Loucy (cell line): ENCODE results near the gene CDRT4.
A peak's percentile ranks its signal among the peaks of the same experiment; 100 is the strongest.

Source experiments
- H2AFZ ChIP-seq: fragments of 200-600 bp; sonication (generic); 2 replicates; pipeline ENCODE4 v1.6.0; 2016; ENCODE audit warnings: antibody characterized with exemption, mild to moderate bottlenecking, low read length, moderate library complexity
- H3F3A ChIP-seq: fragments of 200-600 bp; 2 replicates; pipeline ENCODE4 v1.6.0; 2016; ENCODE audit warnings: antibody characterized with exemption, low read depth, mild to moderate bottlenecking
- H3K27me3 ChIP-seq: fragments of 200-600 bp; sonication (generic); 2 replicates; pipeline ENCODE4 v1.6.1; 2014; ENCODE audit warnings: low read length, mild to moderate bottlenecking; ENCODE audit not compliant: insufficient read depth, poor library complexity, severe bottlenecking
- H3K36me3 ChIP-seq: fragments of 200-600 bp; sonication (generic); 2 replicates; pipeline ENCODE4 v1.6.1; 2016; ENCODE audit warnings: low read length; ENCODE audit not compliant: insufficient read depth
- H3K4me1 ChIP-seq: fragments of 200-600 bp; sonication (generic); 2 replicates; pipeline ENCODE4 v1.5.1; 2014; ENCODE audit warnings: low read length, mild to moderate bottlenecking; ENCODE audit not compliant: insufficient read depth, poor library complexity, severe bottlenecking
- H3K4me2 ChIP-seq: fragments of 200-600 bp; sonication (generic); 2 replicates; pipeline ENCODE4 v1.6.0; 2014; ENCODE audit warnings: antibody characterized with exemption, low read length, low read depth, mild to moderate bottlenecking; ENCODE audit not compliant: poor library complexity, severe bottlenecking
- H3K4me3 ChIP-seq: fragments of 200-600 bp; sonication (generic); 2 replicates; pipeline ENCODE4 v1.5.1; 2014; ENCODE audit warnings: low read length, mild to moderate bottlenecking, mixed read lengths; ENCODE audit not compliant: poor library complexity, severe bottlenecking
- H3K79me2 ChIP-seq: fragments of 200-600 bp; sonication (generic); 2 replicates; pipeline ENCODE4 v1.6.1; 2014; ENCODE audit warnings: low read length; ENCODE audit not compliant: insufficient read depth
- H3K9ac ChIP-seq: fragments of 200-600 bp; sonication (generic); 2 replicates; pipeline ENCODE4 v1.6.0; 2014; ENCODE audit warnings: mild to moderate bottlenecking, low read depth, low read length, moderate library complexity; ENCODE audit not compliant: poor library complexity, severe bottlenecking
- H3K9me2 ChIP-seq: fragments of 200-600 bp; sonication (generic); replicated peaks from 2 replicates; pipeline ENCODE4 v1.6.1; 2016; ENCODE audit warnings: low read depth, low read length, mixed read lengths
- H3K9me3 ChIP-seq: fragments of 200-600 bp; sonication (generic); 2 replicates; pipeline ENCODE4 v1.6.1; 2014; ENCODE audit warnings: mild to moderate bottlenecking, antibody characterized with exemption, low read length, low read depth; ENCODE audit not compliant: insufficient read depth
- H4K20me1 ChIP-seq: fragments of 200-600 bp; sonication (generic); 2 replicates; pipeline ENCODE4 v1.6.0; 2014; ENCODE audit warnings: antibody characterized with exemption, low read length, mild to moderate bottlenecking; ENCODE audit not compliant: insufficient read depth, poor library complexity, severe bottlenecking
- CTCF ChIP-seq: fragments of 200-600 bp; sonication (generic); conservative IDR thresholded peaks from 2 replicates; pipeline ENCODE4 v1.5.1; 2014; ENCODE audit warnings: mild to moderate bottlenecking, antibody characterized with exemption, low read length
- EZH2phosphoT487 ChIP-seq: fragments of 200-600 bp; IDR thresholded peaks from 2 replicates; pipeline ENCODE4 v1.6.1; 2018; ENCODE audit warnings: antibody characterized with exemption, mild to moderate bottlenecking, moderate library complexity, borderline replicate concordance

The CDRT4 gene

GRCh38 chr17:15447928-15448579 is 19.4 kb downstream of the CDRT4 start:
- Histone ChIP-seq H3K9me2 (no peaks in the 10 kb centered on the region), H3K4me2 (no peak overlapping the region), H3K27me3 (no peaks in the 10 kb centered on the region), H3K4me1 (peaks cover 8% of the 10 kb centered on the region), H4K20me1 (no peaks in the 10 kb centered on the region), H3K79me2 (no peaks in the 10 kb centered on the region), H3K36me3 (no peaks in the 10 kb centered on the region), H3K9ac (no peak overlapping the region), H2AFZ (no peak overlapping the region), H3K4me3 (no peak overlapping the region), H3F3A (no peaks in the 10 kb centered on the region), H3K9me3 (no peaks in the 10 kb centered on the region)
- no peak for TF ChIP-seq EZH2phosphoT487
- TF ChIP-seq CTCF: no peak

DNA sequence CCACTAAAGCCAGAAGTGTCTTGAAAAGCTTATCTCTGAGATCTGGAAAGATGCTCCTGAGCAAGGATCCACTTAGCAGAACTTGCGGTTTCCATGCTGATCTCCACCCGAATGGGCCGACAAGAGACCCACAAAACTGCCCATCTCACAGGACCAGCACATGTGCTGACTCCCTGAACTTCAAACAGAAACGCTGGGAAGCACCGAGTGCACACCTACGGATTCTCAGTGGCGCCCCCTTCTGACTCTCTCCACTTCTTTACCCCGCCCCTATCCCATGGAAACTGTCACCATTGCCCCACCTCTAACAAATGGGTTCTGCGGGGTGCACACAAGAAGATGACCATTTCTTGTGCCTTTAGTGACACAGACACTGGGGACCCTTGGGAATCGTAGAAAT is 21.4 kb downstream of the CDRT4 start:
- peaks cover 8% of the 10 kb centered on the region for H3K4me1 ChIP-seq
- H3K4me2 ChIP-seq: no peak overlapping the region
- H3K27me3 ChIP-seq: no peaks in the 10 kb centered on the region
- H4K20me1 ChIP-seq: no peaks in the 10 kb centered on the region
- no peaks in the 10 kb centered on the region for H3F3A ChIP-seq
- H3K79me2 ChIP-seq: no peaks in the 10 kb centered on the region
- H2AFZ ChIP-seq: no peak overlapping the region
- no peak overlapping the region for H3K9ac ChIP-seq
- H3K9me3 ChIP-seq: no peaks in the 10 kb centered on the region
- H3K4me3 ChIP-seq: no peak overlapping the region
- H3K9me2 ChIP-seq: no peaks in the 10 kb centered on the region
- H3K36me3 ChIP-seq: no peaks in the 10 kb centered on the region
- peak; percentile 48 for TF ChIP-seq CTCF
- no peak for TF ChIP-seq EZH2phosphoT487

GRCh38 chr17:15444805-15445204 is 22.6 kb downstream of the CDRT4 start:
- Histone ChIP-seq H3K36me3 (no peaks in the 10 kb centered on the region), H3K4me1 (peaks cover 8% of the 10 kb centered on the region), H3K27me3 (peaks cover 4% of the 10 kb centered on the region), H3K9ac (no peak overlapping the region), H3K4me2 (no peak overlapping the region), H3K4me3 (no peak overlapping the region), H3F3A (no peaks in the 10 kb centered on the region), H4K20me1 (no peaks in the 10 kb centered on the region), H3K9me3 (no peaks in the 10 kb centered on the region), H3K79me2 (no peaks in the 10 kb centered on the region), H3K9me2 (no peaks in the 10 kb centered on the region), H2AFZ (no peak overlapping the region)
- TF ChIP-seq EZH2phosphoT487 (no peak), CTCF (no peak)
